ENCODE results near the gene HSPA4. TPM values are rescaled to one million over a fixed set of nuclear protein-coding genes. Genes with fewer than 3 reads are reported as not detected.
"Not testable (repeated sequence)": the region's sequence is repeated elsewhere in the genome, so short reads cannot be mapped to it uniquely, and the experiment has no call there.

Gene HSPA4
- total and polyA plus RNA-seq, 9 donors, result 18.8 to 86.3 (median 61.1) TPM

- intact Hi-C loops (cut with DNase I), result no loop called here
Observed at GRCh38 chr5:133030343-133031005, 21.3 kb upstream of the HSPA4 start.

DNA sequence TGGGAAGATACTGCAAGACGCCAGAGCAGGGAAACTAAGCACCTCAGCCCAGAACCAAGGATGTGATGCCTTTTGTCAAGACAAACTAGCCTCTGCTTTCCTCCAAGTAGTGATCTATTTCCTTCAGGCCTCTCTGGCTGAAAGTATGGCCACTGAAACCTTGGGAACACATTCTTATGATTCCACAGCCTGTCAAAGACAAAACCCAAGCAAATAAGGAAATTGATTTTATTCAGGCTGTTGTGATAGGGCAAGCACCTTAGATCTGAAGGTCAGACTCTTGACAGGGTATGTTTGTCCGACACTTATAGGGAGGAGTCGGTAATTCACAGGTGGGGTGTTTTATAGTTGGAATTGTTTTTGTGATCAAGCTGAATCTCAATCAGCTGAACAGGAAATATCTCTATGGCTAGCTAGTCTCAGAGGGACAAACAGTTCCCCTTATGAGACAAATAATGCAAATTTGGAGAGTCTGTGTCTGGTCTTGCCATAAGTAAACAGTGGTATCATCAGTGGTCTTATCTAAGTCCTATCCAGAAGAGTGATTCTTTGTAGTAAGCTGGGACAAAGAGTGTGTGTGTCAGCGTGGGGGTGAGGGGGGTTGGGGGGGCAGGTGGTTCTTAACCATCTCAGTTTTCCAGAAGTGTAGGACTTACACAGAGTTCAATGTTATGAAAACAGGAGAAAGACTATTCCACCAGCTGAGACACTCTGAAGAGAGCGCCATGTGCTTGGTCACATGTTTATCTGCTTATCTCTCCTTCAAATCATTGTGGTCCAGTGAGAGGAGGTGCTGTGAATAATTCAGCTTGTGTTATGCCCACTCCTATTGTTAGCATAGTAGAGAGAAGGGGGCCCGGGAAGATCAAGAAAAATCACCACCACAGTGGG is 18.7 kb upstream of the HSPA4 start:
- H3K9me3 ChIP-seq, result no peaks in the 10 kb centered on the region
- TF ChIP-seq POLR2A (IDR thresholded peaks at IDR 0.05) (no peak), EP300 (IDR thresholded peaks at IDR 0.05) (no peak)
- TF ChIP-seq, protein P1, sequence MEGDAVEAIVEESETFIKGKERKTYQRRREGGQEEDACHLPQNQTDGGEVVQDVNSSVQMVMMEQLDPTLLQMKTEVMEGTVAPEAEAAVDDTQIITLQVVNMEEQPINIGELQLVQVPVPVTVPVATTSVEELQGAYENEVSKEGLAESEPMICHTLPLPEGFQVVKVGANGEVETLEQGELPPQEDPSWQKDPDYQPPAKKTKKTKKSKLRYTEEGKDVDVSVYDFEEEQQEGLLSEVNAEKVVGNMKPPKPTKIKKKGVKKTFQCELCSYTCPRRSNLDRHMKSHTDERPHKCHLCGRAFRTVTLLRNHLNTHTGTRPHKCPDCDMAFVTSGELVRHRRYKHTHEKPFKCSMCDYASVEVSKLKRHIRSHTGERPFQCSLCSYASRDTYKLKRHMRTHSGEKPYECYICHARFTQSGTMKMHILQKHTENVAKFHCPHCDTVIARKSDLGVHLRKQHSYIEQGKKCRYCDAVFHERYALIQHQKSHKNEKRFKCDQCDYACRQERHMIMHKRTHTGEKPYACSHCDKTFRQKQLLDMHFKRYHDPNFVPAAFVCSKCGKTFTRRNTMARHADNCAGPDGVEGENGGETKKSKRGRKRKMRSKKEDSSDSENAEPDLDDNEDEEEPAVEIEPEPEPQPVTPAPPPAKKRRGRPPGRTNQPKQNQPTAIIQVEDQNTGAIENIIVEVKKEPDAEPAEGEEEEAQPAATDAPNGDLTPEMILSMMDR (IDR thresholded peaks at IDR 0.05), result no peak
- intact Hi-C loops (cut with DNase I), result no loop called here
- WGBS, 3 donors, result 47 to 61% (median 50%) methylated on average over 6 of the region's 6 CpGs
- H3K4me1 ChIP-seq (ENCODE audit: insufficient read depth), result no peaks in the 10 kb centered on the region
- no peak overlapping the region for H3K4me3 ChIP-seq
- DNase-seq, result no peak
- no peaks in the 10 kb centered on the region for H3K27me3 ChIP-seq
- no peaks in the 10 kb centered on the region for H3K36me3 ChIP-seq
- no peak overlapping the region for H3K27ac ChIP-seq

More at GRCh38 chr5:133030343-133031005, 21.3 kb upstream of the HSPA4 start:
- peaks cover 2% of the 10 kb centered on the region for H3K4me1 ChIP-seq (ENCODE audit: insufficient read depth)
- DNase-seq, result no peak
- WGBS, 3 donors, result 58 to 77% (median 66%) methylated on average over 2 of the region's 2 CpGs
- no peak for TF ChIP-seq POLR2A (IDR thresholded peaks at IDR 0.05)
- TF ChIP-seq, protein P1 (IDR thresholded peaks at IDR 0.05), result no peak
- no peak for TF ChIP-seq EP300 (IDR thresholded peaks at IDR 0.05)
- no peaks in the 10 kb centered on the region for H3K27me3 ChIP-seq
- no peaks in the 10 kb centered on the region for H3K9me3 ChIP-seq
- no peak overlapping the region for H3K4me3 ChIP-seq
- no peaks in the 10 kb centered on the region for H3K36me3 ChIP-seq
- no peak overlapping the region for H3K27ac ChIP-seq

DNA sequence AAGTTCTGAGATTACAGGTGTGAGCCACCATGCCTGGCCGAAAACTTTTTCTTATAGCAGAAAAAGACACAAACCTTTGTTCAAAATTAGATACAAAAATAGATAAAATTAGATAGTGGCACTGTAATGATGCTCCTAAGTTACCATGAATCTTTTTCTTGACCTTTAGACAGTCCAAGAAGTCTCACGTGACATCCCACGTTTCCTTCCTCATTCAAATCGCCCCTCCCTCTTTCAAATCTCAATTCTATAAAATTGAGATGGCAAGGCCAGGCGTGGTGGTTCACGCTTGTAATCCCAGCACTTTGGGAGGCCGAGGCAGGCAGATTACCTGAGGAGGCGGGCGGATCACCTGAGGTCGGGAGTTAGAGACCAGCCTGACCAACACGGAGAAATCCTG is 17.7 kb upstream of the HSPA4 start:
- Histone ChIP-seq H3K9me3 (no peaks in the 10 kb centered on the region), H3K27ac (no peak overlapping the region), H3K4me1 (ENCODE audit: insufficient read depth) (no peaks in the 10 kb centered on the region), H3K4me3 (no peak overlapping the region), H3K36me3 (no peaks in the 10 kb centered on the region), H3K27me3 (no peaks in the 10 kb centered on the region)
- 85 to 88% (median 86%) methylated on average over 11 of the region's 11 CpGs for WGBS, 3 donors
- TF ChIP-seq POLR2A (IDR thresholded peaks at IDR 0.05), result no peak
- no peak for TF ChIP-seq EP300 (IDR thresholded peaks at IDR 0.05)
- TF ChIP-seq, protein P1 (IDR thresholded peaks at IDR 0.05), result no peak
- no peak for DNase-seq
- intact Hi-C loops (cut with DNase I), result no loop called here

DNA sequence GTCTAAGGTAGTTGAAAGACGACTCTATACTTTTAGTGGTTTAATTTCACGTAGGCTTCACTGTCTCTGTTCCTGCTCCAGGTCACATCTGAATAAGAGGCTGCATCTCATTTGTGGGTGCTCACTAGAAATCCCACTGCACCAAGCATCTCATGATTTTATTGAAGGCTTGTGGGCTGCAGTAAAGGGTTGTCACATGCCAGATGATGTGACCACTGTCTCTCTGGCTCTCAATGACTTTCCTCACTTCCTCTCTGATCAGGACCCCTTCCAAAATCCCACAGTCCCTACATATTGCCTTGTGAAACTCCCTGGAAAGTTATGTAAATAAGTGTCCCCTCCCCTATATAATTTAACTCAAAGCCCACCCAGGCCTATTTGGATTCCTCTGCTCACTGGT is 16.6 kb upstream of the HSPA4 start:
- intact Hi-C loops (cut with DNase I), result no loop called here
- Histone ChIP-seq H3K36me3 (no peaks in the 10 kb centered on the region), H3K4me1 (ENCODE audit: insufficient read depth) (no peaks in the 10 kb centered on the region), H3K4me3 (no peak overlapping the region), H3K27me3 (no peaks in the 10 kb centered on the region), H3K9me3 (no peaks in the 10 kb centered on the region), H3K27ac (no peak overlapping the region)
- TF ChIP-seq EP300 (IDR thresholded peaks at IDR 0.05) (no peak), POLR2A (IDR thresholded peaks at IDR 0.05) (no peak)
- TF ChIP-seq, protein P1 (IDR thresholded peaks at IDR 0.05), result no peak
- no peak for DNase-seq
- 58 to 81% (median 62%) methylated on average over 2 of the region's 2 CpGs for WGBS, 3 donors

- 91 to 93% (median 93%) methylated on average over 6 of the region's 6 CpGs for WGBS, 3 donors
- intact Hi-C loops (cut with DNase I); H3K36me3 ChIP-seq: not testable (repeated sequence)
Observed at GRCh38 chr5:133036677-133037076, 15.1 kb upstream of the HSPA4 start.

More at GRCh38 chr5:133036677-133037076, 15.1 kb upstream of the HSPA4 start:
- not testable (repeated sequence) for H3K27ac ChIP-seq; H3K9me3 ChIP-seq; H3K27me3 ChIP-seq; H3K4me3 ChIP-seq; DNase-seq; H3K4me1 ChIP-seq (ENCODE audit: insufficient read depth)

Measured in ovary (tissue), 9 donors.